Peyer's patch (tissue), 4 donors: ENCODE measurements around the gene BIN1. TPM values are rescaled to one million over a fixed set of nuclear protein-coding genes. Genes with fewer than 3 reads are reported as not detected.

Experiments
- DNase-seq, 3 donors: peaks; one replicate each; pipeline ENCODE4 v3.0.0-alpha.2; 2017 to 2019
- H3K27ac ChIP-seq, 4 donors: fragments of 200-600 bp; sonication (generic); one replicate each; pipeline ENCODE4 v1.5.1; 2016 to 2019
- H3K27me3 ChIP-seq, 2 donors: fragments of 200-600 bp; sonication (generic); one replicate each; pipeline ENCODE4 v1.5.1; 2019
- H3K36me3 ChIP-seq, 3 donors: fragments of 200-600 bp; sonication (generic); one replicate each; pipeline ENCODE4 v1.5.1; 2016 to 2019
- H3K4me1 ChIP-seq, 4 donors: fragments of 200-600 bp; sonication (generic); one replicate each; pipeline ENCODE4 v1.5.1; 2016 to 2019
- H3K4me3 ChIP-seq, 4 donors: fragments of 200-600 bp; sonication (generic); 1 replicate in 3 of 4; 2 replicates in 1 of 4; pipeline ENCODE4 v1.5.1; 2016 to 2019; ENCODE audit warnings: mild to moderate bottlenecking in 1 of 4
- H3K9me3 ChIP-seq, 4 donors: fragments of 200-600 bp; sonication (generic); one replicate each; pipeline ENCODE4 v1.5.1; 2016 to 2019; ENCODE audit warnings: mild to moderate bottlenecking in 1 of 4
- CTCF ChIP-seq, 6 experiments: fragments of 450-650 bp in 4 of 6; fragments of 200-600 bp in 2 of 6; sonication (generic) in 1 of 6; IDR thresholded peaks; one replicate each; pipeline ENCODE4 v1.5.1; 2017 to 2019; ENCODE audit warnings: antibody characterized with exemption in 6 of 6, mild to moderate bottlenecking in 3 of 6, moderate library complexity in 1 of 6
- POLR2A ChIP-seq, 2 donors: fragments of 450-650 bp; IDR thresholded peaks; one replicate each; pipeline ENCODE4 v1.5.1; 2017; ENCODE audit warnings: antibody characterized with exemption in 2 of 2, mild to moderate bottlenecking in 2 of 2, moderate library complexity in 2 of 2
- total RNA-seq, 4 donors: library from RNA; depleted of rRNA; stranded (reverse); fragments of >200 nt; gene quantifications; one replicate each; pipeline ENCODE4 v1.1.0, GENCODE V29; 2016

Gene BIN1
- total RNA-seq, 4 donors from 2014 or later = 22.2 to 81.7 (median 47.2) TPM

- no peak for TF ChIP-seq CTCF (IDR thresholded peaks at IDR 0.05)
- TF ChIP-seq POLR2A (IDR thresholded peaks at IDR 0.05) = no peak
- Histone ChIP-seq H3K36me3 (peaks cover 0 to 6% (median 0%) of the 10 kb centered on the region in 3 donors), H3K27me3 (no peaks in the 10 kb centered on the region), H3K9me3 (no peaks in the 10 kb centered on the region), H3K4me1 (peaks cover 0 to 7% (median 0%) of the 10 kb centered on the region in 4 donors), H3K4me3 (no peak overlapping the region), H3K27ac (no peak overlapping the region)
- DNase-seq = no peak
These were observed 49.3 kb downstream of the BIN1 start for GRCh38 chr2:127057371-127058245.

- no peak for TF ChIP-seq POLR2A (IDR thresholded peaks at IDR 0.05)
- TF ChIP-seq CTCF (IDR thresholded peaks at IDR 0.05) = no peak
- Histone ChIP-seq H3K36me3 (peaks cover 0 to 5% (median 0%) of the 10 kb centered on the region in 3 donors), H3K27me3 (no peaks in the 10 kb centered on the region), H3K9me3 (no peaks in the 10 kb centered on the region), H3K4me3 (no peak overlapping the region), H3K27ac (no peak overlapping the region), H3K4me1 (peaks cover 0 to 7% (median 0%) of the 10 kb centered on the region in 4 donors)
- no peak for DNase-seq
These were observed 50.2 kb downstream of the BIN1 start for GRCh38 chr2:127056631-127057370.

DNA sequence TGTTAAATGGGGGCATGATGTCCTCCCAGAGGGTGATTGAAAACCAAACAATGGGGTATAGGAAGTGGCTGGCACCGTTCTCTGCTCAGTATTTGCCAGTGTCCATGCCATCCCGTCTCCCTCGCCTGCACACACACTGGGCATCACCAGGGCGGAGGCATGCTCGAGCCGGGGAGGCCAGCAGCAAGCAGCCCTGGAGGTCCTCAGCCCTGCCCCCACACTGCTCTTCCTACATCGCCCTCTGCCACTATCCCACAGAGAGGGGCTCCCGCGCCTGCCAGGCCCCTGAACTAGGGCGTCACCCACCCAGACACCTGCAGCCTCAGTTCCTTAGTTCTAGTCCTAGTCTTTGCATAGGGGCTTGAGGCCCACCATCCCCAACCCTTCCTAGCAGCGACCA lies 50.9 kb downstream of the BIN1 start:
- no peaks in the 10 kb centered on the region for H3K36me3 ChIP-seq
- H3K27ac ChIP-seq = no peak overlapping the region
- H3K27me3 ChIP-seq = no peaks in the 10 kb centered on the region
- H3K9me3 ChIP-seq = no peaks in the 10 kb centered on the region
- H3K4me1 ChIP-seq = peaks cover 0 to 7% (median 0%) of the 10 kb centered on the region in 4 donors
- DNase-seq = no peak
- TF ChIP-seq CTCF (IDR thresholded peaks at IDR 0.05) (no peak), POLR2A (IDR thresholded peaks at IDR 0.05) (no peak)
- no peak overlapping the region for H3K4me3 ChIP-seq

DNA sequence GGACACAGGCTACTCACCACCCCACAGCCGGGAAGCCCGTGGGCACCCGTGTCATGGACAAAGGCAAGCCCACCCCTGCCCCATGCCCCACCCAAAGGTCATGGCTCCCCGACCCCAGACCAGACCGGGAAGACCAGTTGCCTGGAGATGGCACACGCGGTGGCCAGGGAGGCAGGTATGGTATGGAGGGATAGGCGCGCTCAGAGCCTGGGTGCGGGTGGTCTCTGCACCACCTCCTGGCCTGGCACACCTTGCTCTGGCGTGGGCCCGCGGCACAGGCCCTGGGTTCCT lies 51.2 kb downstream of the BIN1 start:
- Histone ChIP-seq H3K27me3 (no peaks in the 10 kb centered on the region), H3K27ac (no peak overlapping the region), H3K4me3 (no peak overlapping the region), H3K9me3 (no peaks in the 10 kb centered on the region), H3K36me3 (no peaks in the 10 kb centered on the region), H3K4me1 (peaks cover 0 to 7% (median 0%) of the 10 kb centered on the region in 4 donors)
- no peak for DNase-seq
- no peak for TF ChIP-seq POLR2A (IDR thresholded peaks at IDR 0.05)

GRCh38 chr2:127054996-127055785 lies 51.8 kb downstream of the BIN1 start:
- no peaks in the 10 kb centered on the region for H3K36me3 ChIP-seq
- no peak for DNase-seq
- no peaks in the 10 kb centered on the region for H3K27me3 ChIP-seq
- H3K9me3 ChIP-seq = no peaks in the 10 kb centered on the region
- TF ChIP-seq POLR2A (IDR thresholded peaks at IDR 0.05) (no peak), CTCF (IDR thresholded peaks at IDR 0.05) (no peak)
- no peak overlapping the region for H3K27ac ChIP-seq
- H3K4me3 ChIP-seq = no peak overlapping the region
- H3K4me1 ChIP-seq = peaks cover 0 to 7% (median 3%) of the 10 kb centered on the region in 4 donors
